HepG2 (cell line): ENCODE measurements around the gene SWSAP1. TPM values are rescaled to one million over a fixed set of nuclear protein-coding genes. Genes with fewer than 3 reads are reported as not detected.

Source experiments
- AKAP8 ChIP-seq: sonication (generic); formaldehyde crosslinking; IDR thresholded peaks from 2 replicates; pipeline ENCODE4 v1.5.1; 2020; ENCODE audit warnings: mild to moderate bottlenecking, missing genetic modification reagents
- ARID2 ChIP-seq: sonication (generic); formaldehyde crosslinking; IDR thresholded peaks from 2 replicates; pipeline ENCODE4 v1.8.1; 2022; ENCODE audit warnings: mild to moderate bottlenecking, missing genetic modification reagents, borderline replicate concordance
- FIP1L1 ChIP-seq: fragments of 200-400 bp; formaldehyde crosslinking; IDR thresholded peaks from 2 replicates; pipeline ENCODE4 v1.6.1; 2018; ENCODE audit warnings: low read depth, mild to moderate bottlenecking, low read length, moderate library complexity, borderline replicate concordance; ENCODE audit not compliant: insufficient read depth
- GPN1 ChIP-seq: sonication (generic); formaldehyde crosslinking; IDR thresholded peaks from 2 replicates; pipeline ENCODE4 v1.5.1; 2020; ENCODE audit warnings: missing genetic modification reagents, borderline replicate concordance
- MIER2 ChIP-seq: IDR thresholded peaks from 2 replicates; pipeline ENCODE4 v1.6.1; 2016; ENCODE audit warnings: missing biosample characterization, missing genetic modification reagents
- RFXANK ChIP-seq: IDR thresholded peaks from 2 replicates; pipeline ENCODE4 v1.6.1; 2016
- SALL1 ChIP-seq: sonication (generic); formaldehyde crosslinking; IDR thresholded peaks from 2 replicates; pipeline ENCODE4 v1.8.0; 2022; ENCODE audit warnings: mild to moderate bottlenecking, missing genetic modification reagents
- SSRP1 ChIP-seq: IDR thresholded peaks from 2 replicates; pipeline ENCODE4 v1.6.1; 2016; ENCODE audit warnings: control low read depth
- TAF1 ChIP-seq: sonication (generic); formaldehyde crosslinking; IDR thresholded peaks from 2 replicates; pipeline ENCODE4 v1.4.0; 2020; ENCODE audit warnings: missing genetic modification reagents
- XBP1 ChIP-seq: sonication (generic); formaldehyde crosslinking; IDR thresholded peaks from 2 replicates; pipeline ENCODE4 v1.5.0; 2020; ENCODE audit warnings: missing genetic modification reagents
- ZNF232 ChIP-seq: sonication (generic); formaldehyde crosslinking; IDR thresholded peaks from 2 replicates; pipeline ENCODE4 v1.4.0; 2020; ENCODE audit warnings: missing genetic modification reagents, borderline replicate concordance
- ZNF33A ChIP-seq: sonication (generic); formaldehyde crosslinking; IDR thresholded peaks from 2 replicates; pipeline ENCODE4 v1.5.1; 2020; ENCODE audit warnings: missing genetic modification reagents, mild to moderate bottlenecking, moderate library complexity, borderline replicate concordance
- ZNF614 ChIP-seq: IDR thresholded peaks from 2 replicates; pipeline ENCODE4 v1.6.1; 2018; ENCODE audit warnings: missing biosample characterization, missing genetic modification reagents, inconsistent platforms, borderline replicate concordance
- ZNF841 ChIP-seq: sonication (generic); formaldehyde crosslinking; IDR thresholded peaks from 2 replicates; pipeline ENCODE4 v1.8.1; 2023; ENCODE audit warnings: missing genetic modification reagents, borderline replicate concordance
- polyA plus RNA-seq, 8 experiments: library from polyadenylated mRNA; depleted of rRNA in 3 of 8; stranded (reverse) in 7 of 8; unstranded in 1 of 8; fragments of >200 nt; fragmentation: Illumina TruSeq in 4 of 8; extraction: Trizol in 4 of 8; gene quantifications; 2 replicates each; pipeline versions ENCODE4 v1.2.1 to v1.2.3, GENCODE V29; 2011 to 2016; ENCODE audit warnings: low read depth in 4 of 8, missing spikeins in 1 of 8, mixed read lengths in 1 of 8; ENCODE audit not compliant: insufficient read depth in 1 of 8
- total RNA-seq, 5 experiments: library from RNA; depleted of rRNA; stranded (reverse); fragments of >200 nt; fragmentation: Illumina TruSeq; extraction: Trizol; gene quantifications; 2 replicates each; pipeline ENCODE4 v1.2.3, GENCODE V29; 2016; ENCODE audit warnings: low read depth in 1 of 5
- TF ChIP-seq, protein P1 (sequence below): sonication (generic); formaldehyde crosslinking; IDR thresholded peaks from 2 replicates; pipeline ENCODE4 v1.4.0; 2020; ENCODE audit warnings: missing genetic modification reagents; ENCODE audit errors: not compliant biosample characterization

SWSAP1 gene
- total and polyA plus RNA-seq, 2 of the 13 experiments (the other 11 are each of a cell fraction or from before 2014, with no cell fraction given) = 2.7 to 3.3 TPM

DNA sequence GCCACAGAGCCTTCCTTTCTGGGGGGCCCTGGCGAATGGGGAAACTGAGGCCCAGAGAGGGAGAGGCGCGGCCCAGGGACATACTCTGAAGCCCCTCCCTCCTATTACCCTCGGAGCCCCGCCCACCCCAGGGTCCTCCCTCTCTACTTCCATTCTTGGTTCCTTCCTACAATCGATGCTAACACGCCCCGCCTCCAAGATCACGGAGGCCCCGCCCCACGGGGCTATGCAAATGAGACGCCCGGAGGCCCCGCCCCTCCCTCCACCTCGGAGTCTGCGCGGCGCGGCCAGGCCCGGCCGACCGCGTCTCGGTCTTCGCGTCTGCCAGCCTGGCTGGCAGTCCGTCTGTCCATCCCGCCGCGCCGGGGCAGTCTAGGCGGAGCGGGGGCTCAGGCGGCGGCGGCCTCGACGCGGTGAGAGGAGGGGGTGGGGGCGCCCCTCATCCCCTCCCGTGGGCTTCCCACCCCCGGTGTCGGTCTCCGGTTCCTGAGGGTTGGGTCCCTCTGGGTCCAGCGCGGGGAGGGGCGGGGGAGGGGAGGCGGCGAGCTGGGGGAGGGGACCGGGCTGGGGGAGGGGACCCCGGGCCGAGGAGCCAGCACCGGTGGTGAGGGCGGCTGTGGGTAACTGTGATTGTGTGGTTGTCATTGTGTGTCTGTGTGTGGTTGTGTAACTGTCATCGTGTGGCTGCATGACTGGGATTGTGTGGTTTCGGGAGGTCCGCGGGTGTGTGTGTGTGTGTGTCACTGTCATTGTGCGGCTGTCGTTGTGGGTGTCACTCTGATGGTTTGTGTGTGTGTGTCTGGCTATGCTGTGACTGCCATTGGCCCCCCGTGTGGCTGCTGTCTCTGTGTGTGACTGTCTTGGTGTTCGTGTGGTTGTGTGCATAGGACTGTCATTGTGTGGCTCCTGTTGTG, 19.0 kb upstream of the SWSAP1 start, which contains the start of gene PLPPR2 (continued):
- TF ChIP-seq ZNF614 (CRISPR knock-in tag) (no peak), ZNF33A (CRISPR knock-in tag) (no peak), ZNF841 (CRISPR knock-in tag) (no peak), AKAP8 (CRISPR knock-in tag) (no peak; the same call in 1 of the 2 replicates), SALL1 (CRISPR knock-in tag) (peak; percentile 34; the same call in 1 of the 2 replicates), ARID2 (CRISPR knock-in tag) (no peak), MIER2 (no peak), ZNF232 (CRISPR knock-in tag) (no peak), XBP1 (CRISPR knock-in tag) (no peak), TAF1 (CRISPR knock-in tag) (peak; percentile 25; the same call in 1 of the 2 replicates), SSRP1 (no peak), GPN1 (no peak), RFXANK (no peak), FIP1L1 (no peak)
- TF ChIP-seq, protein P1, sequence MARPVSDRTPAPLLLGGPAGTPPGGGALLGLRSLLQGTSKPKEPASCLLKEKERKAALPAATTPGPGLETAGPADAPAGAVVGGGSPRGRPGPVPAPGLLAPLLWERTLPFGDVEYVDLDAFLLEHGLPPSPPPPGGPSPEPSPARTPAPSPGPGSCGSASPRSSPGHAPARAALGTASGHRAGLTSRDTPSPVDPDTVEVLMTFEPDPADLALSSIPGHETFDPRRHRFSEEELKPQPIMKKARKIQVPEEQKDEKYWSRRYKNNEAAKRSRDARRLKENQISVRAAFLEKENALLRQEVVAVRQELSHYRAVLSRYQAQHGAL (CRISPR knock-in tag) = no peak
- TF ChIP-seq, all 625 proteins: peak for 33
